ENCODE results near the gene NT5C3B.
"Not testable (repeated sequence)": the region's sequence is repeated elsewhere in the genome, so short reads cannot be mapped to it uniquely, and the experiment has no call there.

DNA sequence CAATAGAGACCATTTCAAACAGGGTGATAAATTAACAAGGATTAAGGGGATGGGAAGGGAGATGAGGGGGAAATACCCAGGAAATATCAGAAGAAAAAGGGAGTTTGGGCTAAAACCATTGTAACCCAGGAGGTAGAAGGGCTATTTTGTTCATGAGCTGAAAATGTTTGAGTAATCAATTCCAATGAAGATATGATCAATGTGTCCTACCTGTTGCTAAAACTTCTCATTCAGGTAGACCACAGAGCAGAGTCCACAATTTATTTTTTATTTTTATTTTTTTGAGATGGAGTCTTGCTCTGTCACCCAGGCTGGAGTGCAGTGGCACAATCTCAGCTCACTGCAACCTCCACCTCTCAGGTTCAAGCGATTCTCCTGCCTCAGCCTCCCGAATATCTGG lies 3.4 kb upstream of the NT5C3B start:
- TF ChIP-seq, protein P1, sequence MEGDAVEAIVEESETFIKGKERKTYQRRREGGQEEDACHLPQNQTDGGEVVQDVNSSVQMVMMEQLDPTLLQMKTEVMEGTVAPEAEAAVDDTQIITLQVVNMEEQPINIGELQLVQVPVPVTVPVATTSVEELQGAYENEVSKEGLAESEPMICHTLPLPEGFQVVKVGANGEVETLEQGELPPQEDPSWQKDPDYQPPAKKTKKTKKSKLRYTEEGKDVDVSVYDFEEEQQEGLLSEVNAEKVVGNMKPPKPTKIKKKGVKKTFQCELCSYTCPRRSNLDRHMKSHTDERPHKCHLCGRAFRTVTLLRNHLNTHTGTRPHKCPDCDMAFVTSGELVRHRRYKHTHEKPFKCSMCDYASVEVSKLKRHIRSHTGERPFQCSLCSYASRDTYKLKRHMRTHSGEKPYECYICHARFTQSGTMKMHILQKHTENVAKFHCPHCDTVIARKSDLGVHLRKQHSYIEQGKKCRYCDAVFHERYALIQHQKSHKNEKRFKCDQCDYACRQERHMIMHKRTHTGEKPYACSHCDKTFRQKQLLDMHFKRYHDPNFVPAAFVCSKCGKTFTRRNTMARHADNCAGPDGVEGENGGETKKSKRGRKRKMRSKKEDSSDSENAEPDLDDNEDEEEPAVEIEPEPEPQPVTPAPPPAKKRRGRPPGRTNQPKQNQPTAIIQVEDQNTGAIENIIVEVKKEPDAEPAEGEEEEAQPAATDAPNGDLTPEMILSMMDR (IDR thresholded peaks at IDR 0.05; ENCODE audit: insufficient read depth, low read length): not testable (repeated sequence)
- TF ChIP-seq POLR2AphosphoS5 (IDR thresholded peaks at IDR 0.05; ENCODE audit: low read depth); REST (IDR thresholded peaks at IDR 0.05; ENCODE audit: insufficient replicate concordance, low read depth); GABPA (IDR thresholded peaks at IDR 0.05; ENCODE audit: low read depth): not testable (repeated sequence)

Data from HL-60 (cell line).